ENCODE results near the gene RECK.

- no peak for TF ChIP-seq EZH2 (IDR thresholded peaks at IDR 0.05; ENCODE audit: low read depth)
- no peak for TF ChIP-seq CTCF (conservative IDR thresholded peaks at IDR 0.05)
Measured at GRCh38 chr9:36150574-36151315, 114.0 kb downstream of the RECK start.

All from PC-9 (cell line).